Keratinocyte (primary cell): ENCODE results near the gene PTPN6. TPM values are rescaled to one million over a fixed set of nuclear protein-coding genes. Genes with fewer than 3 reads are reported as not detected.

Source experiments
- DNase-seq: peaks from one replicate; pipeline ENCODE4 v3.0.0-alpha.2; 2011; ENCODE audit warnings: low read depth, missing footprints, low spot score
- FAIRE-seq: peaks from 2 replicates; lab custom pipeline; 2011; peaks lifted over from hg19 to GRCh38; lab: Jason Lieb, UNC
- H2AFZ ChIP-seq: 2 replicates; pipeline ENCODE4 v1.6.0; 2012; ENCODE audit warnings: low read length, control low read depth, inconsistent platforms; ENCODE audit not compliant: control insufficient read depth
- H3K27ac ChIP-seq: 2 replicates; pipeline ENCODE4 v1.5.1; 2011; ENCODE audit warnings: low read length; ENCODE audit not compliant: control insufficient read depth, insufficient read depth
- H3K27me3 ChIP-seq: 3 replicates; pipeline ENCODE4 v1.6.0; 2011; ENCODE audit warnings: low read length; ENCODE audit not compliant: control insufficient read depth, insufficient read depth; ENCODE audit errors: extremely low read depth
- H3K36me3 ChIP-seq, 2 experiments: 2 replicates in 1 of 2; 3 replicates in 1 of 2; pipeline ENCODE4 v1.5.1; 2011; ENCODE audit warnings: low read length in 2 of 2, mild to moderate bottlenecking in 1 of 2; ENCODE audit not compliant: control insufficient read depth in 2 of 2, insufficient read depth in 2 of 2; ENCODE audit errors: extremely low read depth in 1 of 2
- H3K4me1 ChIP-seq: 3 replicates; pipeline ENCODE4 v1.5.1; 2011; ENCODE audit warnings: low read length; ENCODE audit not compliant: control insufficient read depth, insufficient read depth; ENCODE audit errors: extremely low read depth
- H3K4me2 ChIP-seq: 3 replicates; pipeline ENCODE4 v1.6.0; 2011; ENCODE audit warnings: low read depth, low read length; ENCODE audit not compliant: control insufficient read depth, insufficient read depth; ENCODE audit errors: extremely low read depth
- H3K4me3 ChIP-seq, 3 experiments: fragments of 200-600 bp in 1 of 3; sonication (generic) in 1 of 3; 2 replicates in 2 of 3; 3 replicates in 1 of 3; pipeline ENCODE4 v1.5.1; 2011 to 2016; ENCODE audit warnings: low read length in 3 of 3, mild to moderate bottlenecking in 3 of 3, control low read depth in 2 of 3, inconsistent platforms in 1 of 3, low read depth in 1 of 3, mixed read lengths in 1 of 3, mixed run types in 1 of 3, moderate library complexity in 1 of 3; ENCODE audit not compliant: control insufficient read depth in 2 of 3, insufficient read depth in 2 of 3; ENCODE audit errors: extremely low read depth in 1 of 3
- H3K79me2 ChIP-seq: 2 replicates; pipeline ENCODE4 v1.6.0; 2012; ENCODE audit warnings: low read length; ENCODE audit not compliant: control insufficient read depth, insufficient read depth
- H3K9ac ChIP-seq: 3 replicates; pipeline ENCODE4 v1.6.0; 2011; ENCODE audit warnings: low read length; ENCODE audit not compliant: control insufficient read depth, insufficient read depth; ENCODE audit errors: extremely low read depth
- H3K9me1 ChIP-seq: 3 replicates; pipeline ENCODE4 v1.6.0; 2011; ENCODE audit warnings: low read length; ENCODE audit not compliant: control insufficient read depth, insufficient read depth; ENCODE audit errors: extremely low read depth
- H3K9me3 ChIP-seq: 2 replicates; pipeline ENCODE4 v1.5.1; 2012; ENCODE audit warnings: low read depth, low read length; ENCODE audit not compliant: control insufficient read depth
- H4K20me1 ChIP-seq: 3 replicates; pipeline ENCODE4 v1.6.0; 2011; ENCODE audit warnings: low read length; ENCODE audit not compliant: control insufficient read depth, insufficient read depth; ENCODE audit errors: extremely low read depth
- CTCF ChIP-seq, 3 experiments: IDR thresholded peaks in 1 of 3; conservative IDR thresholded peaks in 1 of 3; optimal IDR thresholded peaks in 1 of 3; 2 replicates in 2 of 3; 3 replicates in 1 of 3; pipeline versions ENCODE3 to v1.5.1; 2011; ENCODE audit warnings: low read length in 3 of 3, mild to moderate bottlenecking in 3 of 3, moderate library complexity in 2 of 3, control low read depth in 1 of 3, inconsistent platforms in 1 of 3; ENCODE audit not compliant: insufficient read depth in 2 of 3; ENCODE audit errors: extremely low read depth in 1 of 3
- EZH2 ChIP-seq: IDR thresholded peaks from one replicate; pipeline ENCODE4 v1.6.1; 2012; ENCODE audit warnings: inconsistent platforms, mild to moderate bottlenecking, low read length, moderate library complexity
- dilution Hi-C: fragments of 300-500 bp; cut with MboI; formaldehyde crosslinking; loops from one replicate; pipeline ENCODE4 v1.7.0; 2020; ENCODE audit warnings: low sequenced_read_pairs; ENCODE audit not compliant: extremely low pct_ligation_motif_present
- polyA plus RNA-seq, 5 experiments: library from polyadenylated mRNA; depleted of rRNA in 3 of 5; stranded (reverse) in 3 of 5; stranded (forward) in 1 of 5; unstranded in 1 of 5; fragments of >200 nt; gene quantifications; 1 replicate in 1 of 5; 2 replicates in 3 of 5; 3 replicates in 1 of 5; pipeline versions ENCODE4 v1.2.1 to v1.2.3, GENCODE V29; 2011 to 2012; ENCODE audit warnings: missing spikeins in 2 of 5, low read depth in 1 of 5, low replicate concordance in 1 of 5

Gene PTPN6
- polyA plus RNA-seq, 1 donor (not counting 4 experiments of a cell fraction or from before 2014, with no cell fraction given), result 18.7 TPM

GRCh38 chr12:6932766-6933165, 18.4 kb upstream of the PTPN6 start:
- dilution Hi-C loops, result no loop called here
- H4K20me1 ChIP-seq, result peaks cover 4% of the 10 kb centered on the region
- no peaks in the 10 kb centered on the region for H3K9me3 ChIP-seq
- H3K79me2 ChIP-seq, result peaks cover 38% of the 10 kb centered on the region
- peak overlapping the region; percentile 6 for H3K9ac ChIP-seq
- no peak for FAIRE-seq
- no peak overlapping the region for H3K27ac ChIP-seq
- H3K36me3 ChIP-seq, result peaks cover 12 to 14% of the 10 kb centered on the region in 2 experiments
- H3K4me3 ChIP-seq, result no peak overlapping the region
- no peak overlapping the region for H2AFZ ChIP-seq
- no peak for DNase-seq
- H3K4me1 ChIP-seq, result peaks cover 12% of the 10 kb centered on the region
- H3K9me1 ChIP-seq, result peaks cover 3% of the 10 kb centered on the region
- no peak overlapping the region for H3K4me2 ChIP-seq
- H3K27me3 ChIP-seq, result no peaks in the 10 kb centered on the region
- TF ChIP-seq CTCF (optimal IDR thresholded peaks at IDR 0.05 in 1 of 3, IDR thresholded peaks at IDR 0.05 in 1 of 3, conservative IDR thresholded peaks at IDR 0.05 in 1 of 3; ENCODE audit: extremely low read depth in 1 of 3, insufficient read depth in 2 of 3, low read length in 3 of 3) (no peak), EZH2 (no peak)

- Histone ChIP-seq H2AFZ (no peak overlapping the region), H3K4me1 (peaks cover 16% of the 10 kb centered on the region), H3K27me3 (no peaks in the 10 kb centered on the region), H3K4me3 (no peak overlapping the region), H3K9ac (no peak overlapping the region), H3K9me3 (no peaks in the 10 kb centered on the region), H3K79me2 (peaks cover 30% of the 10 kb centered on the region), H3K4me2 (no peak overlapping the region), H4K20me1 (peaks cover 4% of the 10 kb centered on the region), H3K9me1 (peaks cover 3% of the 10 kb centered on the region), H3K36me3 (peaks cover 16 to 20% of the 10 kb centered on the region in 2 experiments), H3K27ac (no peak overlapping the region)
- no peak for DNase-seq
- dilution Hi-C loops, result no loop called here
- FAIRE-seq, result no peak
- TF ChIP-seq CTCF (optimal IDR thresholded peaks at IDR 0.05 in 1 of 3, IDR thresholded peaks at IDR 0.05 in 1 of 3, conservative IDR thresholded peaks at IDR 0.05 in 1 of 3; ENCODE audit: extremely low read depth in 1 of 3, insufficient read depth in 2 of 3, low read length in 3 of 3) (no peak), EZH2 (no peak)
Observed at GRCh38 chr12:6934110-6934509, 17.0 kb upstream of the PTPN6 start.
